ENCODE results near the gene RICTOR.

The RICTOR gene

GRCh38 chr5:39099831-39100230, 25.6 kb upstream of the RICTOR start:
- H3K4me3 ChIP-seq (replicated peaks; ENCODE audit: low read depth, low read length): no peak overlapping the region
- TF ChIP-seq, protein P1, sequence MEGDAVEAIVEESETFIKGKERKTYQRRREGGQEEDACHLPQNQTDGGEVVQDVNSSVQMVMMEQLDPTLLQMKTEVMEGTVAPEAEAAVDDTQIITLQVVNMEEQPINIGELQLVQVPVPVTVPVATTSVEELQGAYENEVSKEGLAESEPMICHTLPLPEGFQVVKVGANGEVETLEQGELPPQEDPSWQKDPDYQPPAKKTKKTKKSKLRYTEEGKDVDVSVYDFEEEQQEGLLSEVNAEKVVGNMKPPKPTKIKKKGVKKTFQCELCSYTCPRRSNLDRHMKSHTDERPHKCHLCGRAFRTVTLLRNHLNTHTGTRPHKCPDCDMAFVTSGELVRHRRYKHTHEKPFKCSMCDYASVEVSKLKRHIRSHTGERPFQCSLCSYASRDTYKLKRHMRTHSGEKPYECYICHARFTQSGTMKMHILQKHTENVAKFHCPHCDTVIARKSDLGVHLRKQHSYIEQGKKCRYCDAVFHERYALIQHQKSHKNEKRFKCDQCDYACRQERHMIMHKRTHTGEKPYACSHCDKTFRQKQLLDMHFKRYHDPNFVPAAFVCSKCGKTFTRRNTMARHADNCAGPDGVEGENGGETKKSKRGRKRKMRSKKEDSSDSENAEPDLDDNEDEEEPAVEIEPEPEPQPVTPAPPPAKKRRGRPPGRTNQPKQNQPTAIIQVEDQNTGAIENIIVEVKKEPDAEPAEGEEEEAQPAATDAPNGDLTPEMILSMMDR (IDR thresholded peaks at IDR 0.05; ENCODE audit: low read depth, low read length, missing control alignments): no peak
- DNase-seq (ENCODE audit: extremely low read depth, low read depth): no peak

DNA sequence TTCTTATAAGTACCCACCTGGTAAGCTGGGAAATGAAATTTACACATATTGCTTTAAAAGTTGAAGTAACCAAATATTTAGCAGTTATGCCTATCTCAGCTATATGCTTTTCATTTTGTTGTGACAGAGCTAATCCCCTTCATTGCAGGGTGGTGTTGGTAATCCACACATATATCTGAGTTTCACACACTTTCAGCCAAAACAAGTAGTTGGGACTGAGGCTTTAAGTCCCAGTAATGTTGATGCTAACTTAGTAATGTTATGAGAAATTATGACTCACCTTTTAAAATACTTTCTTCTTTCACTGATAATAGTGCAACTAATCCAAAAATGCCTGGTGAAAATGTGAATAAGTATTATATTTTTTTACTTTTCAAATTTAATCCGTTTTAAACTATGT, 19.2 kb upstream of the RICTOR start:
- TF ChIP-seq, protein P1 (IDR thresholded peaks at IDR 0.05; ENCODE audit: low read depth, low read length, missing control alignments): no peak
- H3K4me3 ChIP-seq (replicated peaks; ENCODE audit: low read depth, low read length): no peak overlapping the region
- no peak for DNase-seq (ENCODE audit: extremely low read depth, low read depth)

- TF ChIP-seq, protein P1 (IDR thresholded peaks at IDR 0.05; ENCODE audit: low read depth, low read length, missing control alignments): no peak
- no peak for DNase-seq (ENCODE audit: extremely low read depth, low read depth)
- no peak overlapping the region for H3K4me3 ChIP-seq (replicated peaks; ENCODE audit: low read depth, low read length)
Measured at GRCh38 chr5:39092581-39093351, 18.6 kb upstream of the RICTOR start.

DNA sequence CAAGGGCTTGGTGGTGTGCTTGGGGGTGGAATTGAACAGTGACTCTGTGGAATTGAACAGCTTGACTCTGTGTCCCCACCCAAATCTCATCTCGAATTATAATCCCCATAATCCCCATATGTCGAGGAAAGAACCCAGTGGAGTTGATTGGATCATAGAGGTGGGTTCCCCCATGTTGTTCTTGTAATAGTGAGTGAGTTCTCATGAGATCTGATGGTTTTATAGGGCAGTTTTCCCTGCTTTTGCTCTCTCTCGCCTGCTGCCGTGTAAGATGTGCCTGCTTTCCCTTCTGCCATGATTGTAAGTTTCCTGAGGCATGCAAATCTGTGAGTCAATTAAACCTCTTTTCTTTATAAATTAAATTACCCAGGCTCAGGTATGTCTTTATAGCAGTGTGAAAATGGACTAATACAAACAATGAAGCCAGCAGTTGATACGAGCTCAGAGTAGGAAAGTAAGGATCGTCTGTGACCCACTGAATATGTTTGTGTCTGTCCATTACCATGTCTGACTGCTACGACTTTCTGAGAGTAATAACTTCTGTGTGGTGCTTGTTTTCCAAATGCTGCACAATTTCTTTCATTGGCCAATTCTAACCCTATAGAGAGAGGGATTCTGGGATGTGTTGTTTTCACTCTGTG, 17.9 kb upstream of the RICTOR start:
- TF ChIP-seq, protein P1 (IDR thresholded peaks at IDR 0.05; ENCODE audit: low read depth, low read length, missing control alignments): no peak
- DNase-seq (ENCODE audit: extremely low read depth, low read depth): no peak
- no peak overlapping the region for H3K4me3 ChIP-seq (replicated peaks; ENCODE audit: low read depth, low read length)

DNA sequence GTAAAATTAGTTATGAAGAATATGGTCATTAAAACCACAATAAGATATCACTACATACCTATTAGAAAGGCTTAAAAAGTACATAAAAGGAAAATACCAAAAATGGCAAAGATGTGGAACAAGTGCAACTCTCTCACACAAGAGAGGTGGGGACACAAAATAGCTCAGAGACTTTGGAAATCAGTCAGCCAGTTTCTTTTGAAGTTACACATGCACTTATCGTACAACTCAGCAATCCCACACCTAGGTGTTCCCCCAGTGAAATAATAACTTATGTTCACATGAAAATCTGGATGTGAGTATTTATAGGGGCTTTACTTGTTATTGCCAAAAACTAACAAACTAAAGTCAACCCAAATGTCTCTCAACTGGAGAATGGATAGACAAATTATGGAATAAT, 9.8 kb upstream of the RICTOR start:
- DNase-seq (ENCODE audit: extremely low read depth, low read depth): no peak
- H3K4me3 ChIP-seq (replicated peaks; ENCODE audit: low read depth, low read length): no peak overlapping the region
- TF ChIP-seq, protein P1 (IDR thresholded peaks at IDR 0.05; ENCODE audit: low read depth, low read length, missing control alignments): no peak

DNA sequence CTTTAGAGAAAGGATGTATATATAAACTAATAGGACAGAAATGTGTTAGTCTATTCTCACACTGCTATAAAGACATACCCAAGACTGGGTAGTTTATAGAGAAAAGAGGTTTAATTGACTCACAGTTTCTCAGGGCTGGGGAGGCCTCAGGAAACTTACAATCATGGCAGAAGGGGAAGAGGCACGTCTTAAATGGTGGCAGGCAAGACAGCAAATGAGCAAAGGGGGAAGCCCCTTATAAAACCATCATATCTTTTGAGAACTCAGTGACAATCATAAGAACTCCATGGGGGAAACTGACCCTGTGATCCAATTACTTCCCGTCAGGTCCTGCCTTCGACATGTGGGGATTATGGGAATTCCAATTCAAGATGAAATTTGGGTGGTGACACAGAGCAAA, 8.8 kb upstream of the RICTOR start:
- no peak overlapping the region for H3K4me3 ChIP-seq (replicated peaks; ENCODE audit: low read depth, low read length)
- no peak for DNase-seq (ENCODE audit: extremely low read depth, low read depth)
- TF ChIP-seq, protein P1 (IDR thresholded peaks at IDR 0.05; ENCODE audit: low read depth, low read length, missing control alignments): no peak

All from HFF-Myc (cell line).